HL-60/S4 treated with phorbol 12-myristate 13-acetate at 8.2 ng/mL for 4 days and 3 days (cell line): ENCODE data around the gene PRDM15.

Experiments
- in situ Hi-C: fragments of 300-500 bp; cut with MboI; formaldehyde crosslinking; loops from 2 replicates; pipeline ENCODE4 v1.15.0; 2022; ENCODE audit warnings: low sequenced_read_pairs

PRDM15 gene

GRCh38 chr21:41784456-41785102 is 94.6 kb downstream of the PRDM15 start:
- in situ Hi-C loops, result no loop called here

- in situ Hi-C loops, result no loop called here
Observed at GRCh38 chr21:41783476-41784180, 95.5 kb downstream of the PRDM15 start.

GRCh38 chr21:41781050-41781410 is 98.1 kb downstream of the PRDM15 start:
- in situ Hi-C loops, result no loop called here

- in situ Hi-C loops, result no loop called here
Observed at GRCh38 chr21:41780337-41781049, 98.7 kb downstream of the PRDM15 start.

GRCh38 chr21:41779659-41780058 is 99.5 kb downstream of the PRDM15 start:
- in situ Hi-C loops, result loop anchor here (10.0 kb wide), 1 partner anchor 165 kb away; no protein-coding TSS in a partner anchor

- in situ Hi-C loops, result loop anchor here (10.0 kb wide), 1 partner anchor 164 kb away; no protein-coding TSS in a partner anchor
Observed at GRCh38 chr21:41778930-41779600, 100.1 kb downstream of the PRDM15 start.

GRCh38 chr21:41777951-41778815 is 101.0 kb downstream of the PRDM15 start:
- in situ Hi-C loops, result loop anchor here (10.0 kb wide), 1 partner anchor 163 kb away; no protein-coding TSS in a partner anchor

GRCh38 chr21:41776778-41777177 is 102.4 kb downstream of the PRDM15 start:
- in situ Hi-C loops, result loop anchor here (10.0 kb wide), 1 partner anchor 162 kb away; no protein-coding TSS in a partner anchor

GRCh38 chr21:41775149-41775472 is 104.0 kb downstream of the PRDM15 start:
- in situ Hi-C loops, result loop anchor here (10.0 kb wide), 1 partner anchor 160 kb away; no protein-coding TSS in a partner anchor

- in situ Hi-C loops, result loop anchor here (10.0 kb wide), 1 partner anchor 160 kb away; no protein-coding TSS in a partner anchor
Observed at GRCh38 chr21:41774467-41775148, 104.5 kb downstream of the PRDM15 start.

GRCh38 chr21:41772351-41773080 is 106.6 kb downstream of the PRDM15 start:
- in situ Hi-C loops, result loop anchor here (10.0 kb wide), 1 partner anchor 158 kb away; no protein-coding TSS in a partner anchor

GRCh38 chr21:41771625-41771945 is 107.6 kb downstream of the PRDM15 start:
- in situ Hi-C loops, result loop anchor here (10.0 kb wide), 1 partner anchor 157 kb away; no protein-coding TSS in a partner anchor

GRCh38 chr21:41770901-41771624 is 108.1 kb downstream of the PRDM15 start:
- in situ Hi-C loops, result loop anchor here (10.0 kb wide), 1 partner anchor 156 kb away; no protein-coding TSS in a partner anchor

- in situ Hi-C loops, result loop anchor here (10.0 kb wide), 1 partner anchor 155 kb away; no protein-coding TSS in a partner anchor
Observed at GRCh38 chr21:41769933-41770332, 109.2 kb downstream of the PRDM15 start.

- in situ Hi-C loops, result no loop called here
Observed at GRCh38 chr21:41769521-41769920, 109.6 kb downstream of the PRDM15 start.

- in situ Hi-C loops, result no loop called here
Observed at GRCh38 chr21:41769111-41769510, 110.0 kb downstream of the PRDM15 start.

- in situ Hi-C loops, result no loop called here
Observed at GRCh38 chr21:41768437-41769042, 110.6 kb downstream of the PRDM15 start.
